Esophagus squamous epithelium (tissue), 5 donors: Measurements from ENCODE around the gene KMT2C. TPM values are rescaled to one million over a fixed set of nuclear protein-coding genes. Genes with fewer than 3 reads are reported as not detected.

Source experiments
- DNase-seq: peaks from one replicate; lab custom pipeline; 2025; lab: John Stamatoyannopoulos, UW
- H3K27ac ChIP-seq, 4 donors: fragments of 200-600 bp; sonication (generic); one replicate each; pipeline ENCODE4 v1.5.1; 2016 to 2019; ENCODE audit warnings: mild to moderate bottlenecking in 1 of 4
- H3K27me3 ChIP-seq, 4 donors: fragments of 200-600 bp; sonication (generic); 1 replicate in 3 of 4; 2 replicates in 1 of 4; pipeline versions ENCODE4 v1.5.1 to v1.6.0; 2017 to 2021; ENCODE audit warnings: antibody characterized with exemption in 1 of 4
- H3K36me3 ChIP-seq, 3 donors: fragments of 200-600 bp; sonication (generic); one replicate each; pipeline ENCODE4 v1.5.1; 2016 to 2019
- H3K4me1 ChIP-seq, 3 donors: fragments of 200-600 bp; sonication (generic); one replicate each; pipeline ENCODE4 v1.5.1; 2017 to 2019
- H3K4me3 ChIP-seq, 4 donors: fragments of 200-600 bp; sonication (generic); 1 replicate in 3 of 4; 2 replicates in 1 of 4; pipeline ENCODE4 v1.5.1; 2016 to 2019; ENCODE audit warnings: mild to moderate bottlenecking in 2 of 4, moderate library complexity in 1 of 4
- H3K9me3 ChIP-seq, 3 donors: fragments of 200-600 bp; sonication (generic); one replicate each; pipeline ENCODE4 v1.5.1; 2016 to 2019
- CTCF ChIP-seq, 6 experiments: fragments of 450-650 bp in 4 of 6; fragments of 200-600 bp in 2 of 6; sonication (generic) in 2 of 6; IDR thresholded peaks; one replicate each; pipeline ENCODE4 v1.5.1; 2016 to 2019; ENCODE audit warnings: antibody characterized with exemption in 6 of 6, mild to moderate bottlenecking in 4 of 6, moderate library complexity in 4 of 6
- POLR2A ChIP-seq, 4 donors: fragments of 450-650 bp; IDR thresholded peaks; one replicate each; pipeline ENCODE4 v1.6.1; 2017; ENCODE audit warnings: antibody characterized with exemption in 4 of 4, mild to moderate bottlenecking in 4 of 4, moderate library complexity in 3 of 4
- WGBS, 2 donors: methylation state at CpG; one replicate each; pipeline ENCODE4 v1.1.5; 2018; 5-methylcytosine and 5-hydroxymethylcytosine counted together
- intact Hi-C: fragments of 100-400 bp; cut with DNase I; formaldehyde crosslinking; loops from one replicate; pipeline ENCODE4 v1.15.0; 2022
- total RNA-seq, 4 donors: library from RNA; depleted of rRNA; stranded (reverse); fragments of >200 nt; gene quantifications; one replicate each; pipeline ENCODE4 v1.1.0, GENCODE V29; 2016
- donor health status: DM: yes; HTN: yes; CAD: no.

The KMT2C gene
- total RNA-seq, 4 donors from 2014 or later: 25.1 to 64.7 (median 43.4) TPM

DNA sequence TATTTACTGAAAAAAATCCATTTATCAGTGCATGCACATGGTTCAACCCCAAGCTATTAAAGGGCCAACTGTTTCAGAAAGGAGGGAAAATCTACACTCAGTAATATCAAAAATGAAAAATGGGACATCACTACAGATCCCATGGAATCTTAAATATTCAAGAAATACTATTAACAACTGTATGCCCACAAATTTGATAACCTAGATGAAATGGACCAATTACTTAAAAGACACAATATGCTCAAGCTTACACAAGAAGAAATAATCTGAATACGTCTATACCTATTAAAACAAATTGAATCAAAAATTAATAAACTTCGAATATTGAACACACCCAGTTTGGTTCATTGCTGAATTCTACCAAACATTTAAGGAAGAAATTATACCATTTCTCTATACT lies 87.9 kb downstream of the KMT2C start:
- H3K36me3 ChIP-seq: peaks cover 0 to 70% (median 0%) of the 10 kb centered on the region in 3 donors
- DNase-seq: no peak
- intact Hi-C loops: no loop called here
- no peak overlapping the region for H3K27ac ChIP-seq
- H3K9me3 ChIP-seq: no peaks in the 10 kb centered on the region
- no peak overlapping the region for H3K4me3 ChIP-seq
- H3K4me1 ChIP-seq: no peaks in the 10 kb centered on the region
- WGBS, 2 donors: 97 to 98% methylated on average over 2 of the region's 2 CpGs
- no peak for TF ChIP-seq CTCF (IDR thresholded peaks at IDR 0.05)
- TF ChIP-seq POLR2A (IDR thresholded peaks at IDR 0.05): no peak
- no peaks in the 10 kb centered on the region for H3K27me3 ChIP-seq

DNA sequence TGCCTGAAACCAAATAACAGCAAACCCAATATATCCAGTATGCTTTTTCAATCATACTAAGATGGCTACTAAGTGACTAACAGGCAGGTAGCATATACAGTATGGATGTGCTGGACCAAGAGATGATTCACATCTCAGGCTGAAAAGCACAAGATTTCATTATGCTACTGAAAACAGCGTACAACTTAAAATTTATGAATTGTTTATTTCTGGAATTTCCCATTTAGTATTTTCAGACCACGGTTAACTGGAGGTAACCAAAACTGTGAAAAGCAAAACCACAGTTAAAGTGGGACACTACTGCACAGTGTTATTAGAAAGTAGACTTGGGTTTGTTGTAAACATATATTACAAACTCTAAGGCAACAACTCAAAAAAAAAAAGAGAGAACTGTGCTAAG lies 91.5 kb downstream of the KMT2C start:
- no peak overlapping the region for H3K4me3 ChIP-seq
- WGBS, 2 donors: 67 to 84% methylated on average over 2 of the region's 2 CpGs
- no peak overlapping the region for H3K27ac ChIP-seq
- TF ChIP-seq CTCF (IDR thresholded peaks at IDR 0.05) (no peak), POLR2A (IDR thresholded peaks at IDR 0.05) (no peak)
- no peak for DNase-seq
- no peaks in the 10 kb centered on the region for H3K27me3 ChIP-seq
- peaks cover 0 to 40% (median 0%) of the 10 kb centered on the region in 3 donors for H3K36me3 ChIP-seq
- H3K9me3 ChIP-seq: no peaks in the 10 kb centered on the region
- intact Hi-C loops: no loop called here
- H3K4me1 ChIP-seq: peaks cover 0 to 8% (median 0%) of the 10 kb centered on the region in 3 donors

DNA sequence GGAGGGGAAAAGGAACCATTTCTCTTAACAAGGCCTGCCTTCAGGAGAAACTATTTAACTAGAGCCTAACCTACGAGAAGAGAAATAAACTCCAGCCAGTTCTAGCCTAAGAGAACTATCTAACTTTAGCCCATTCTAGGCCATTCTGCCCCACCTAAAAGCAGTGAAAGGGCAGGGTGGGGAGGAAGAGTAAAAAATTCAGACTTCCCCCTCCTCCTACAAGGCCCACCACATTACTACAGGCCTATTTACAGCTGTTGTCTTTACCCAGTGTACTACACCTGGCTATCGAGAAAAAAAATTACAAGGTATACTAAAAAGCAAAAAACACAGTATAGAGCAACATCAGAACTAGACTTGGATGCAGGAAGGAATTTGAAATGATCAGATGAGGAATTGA lies 93.0 kb downstream of the KMT2C start:
- no peak overlapping the region for H3K4me3 ChIP-seq
- H3K27me3 ChIP-seq: no peaks in the 10 kb centered on the region
- DNase-seq: no peak
- TF ChIP-seq CTCF (IDR thresholded peaks at IDR 0.05): no peak
- TF ChIP-seq POLR2A (IDR thresholded peaks at IDR 0.05): no peak
- no peak overlapping the region for H3K27ac ChIP-seq
- H3K36me3 ChIP-seq: peaks cover 0 to 27% (median 0%) of the 10 kb centered on the region in 3 donors
- H3K4me1 ChIP-seq: peaks cover 0 to 12% (median 0%) of the 10 kb centered on the region in 3 donors
- WGBS, 2 donors: 75 to 100% methylated on average over 2 of the region's 2 CpGs
- intact Hi-C loops: no loop called here
- no peaks in the 10 kb centered on the region for H3K9me3 ChIP-seq

DNA sequence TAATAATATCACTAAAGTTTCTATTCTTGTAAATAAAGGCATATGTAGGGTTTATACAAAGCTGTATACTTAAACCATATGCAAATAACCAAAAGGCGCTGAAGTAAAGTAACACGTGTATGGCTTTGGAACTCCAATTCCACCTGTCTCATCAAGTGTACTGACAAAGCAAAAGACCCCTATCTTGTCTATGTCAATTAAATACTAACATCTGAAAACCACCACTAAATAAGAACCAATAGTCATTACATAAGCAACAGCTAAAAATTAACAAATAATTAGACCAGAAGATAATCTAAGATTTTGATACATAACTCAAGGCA lies 93.9 kb downstream of the KMT2C start:
- Histone ChIP-seq H3K27ac (no peak overlapping the region), H3K9me3 (no peaks in the 10 kb centered on the region), H3K4me3 (no peak overlapping the region), H3K27me3 (no peaks in the 10 kb centered on the region), H3K4me1 (peaks cover 0 to 15% (median 0%) of the 10 kb centered on the region in 3 donors), H3K36me3 (peaks cover 0 to 17% (median 0%) of the 10 kb centered on the region in 3 donors)
- 79 to 84% methylated on average over 2 of the region's 2 CpGs for WGBS, 2 donors
- DNase-seq: no peak
- intact Hi-C loops: no loop called here
- TF ChIP-seq POLR2A (IDR thresholded peaks at IDR 0.05) (no peak), CTCF (IDR thresholded peaks at IDR 0.05) (no peak)

DNA sequence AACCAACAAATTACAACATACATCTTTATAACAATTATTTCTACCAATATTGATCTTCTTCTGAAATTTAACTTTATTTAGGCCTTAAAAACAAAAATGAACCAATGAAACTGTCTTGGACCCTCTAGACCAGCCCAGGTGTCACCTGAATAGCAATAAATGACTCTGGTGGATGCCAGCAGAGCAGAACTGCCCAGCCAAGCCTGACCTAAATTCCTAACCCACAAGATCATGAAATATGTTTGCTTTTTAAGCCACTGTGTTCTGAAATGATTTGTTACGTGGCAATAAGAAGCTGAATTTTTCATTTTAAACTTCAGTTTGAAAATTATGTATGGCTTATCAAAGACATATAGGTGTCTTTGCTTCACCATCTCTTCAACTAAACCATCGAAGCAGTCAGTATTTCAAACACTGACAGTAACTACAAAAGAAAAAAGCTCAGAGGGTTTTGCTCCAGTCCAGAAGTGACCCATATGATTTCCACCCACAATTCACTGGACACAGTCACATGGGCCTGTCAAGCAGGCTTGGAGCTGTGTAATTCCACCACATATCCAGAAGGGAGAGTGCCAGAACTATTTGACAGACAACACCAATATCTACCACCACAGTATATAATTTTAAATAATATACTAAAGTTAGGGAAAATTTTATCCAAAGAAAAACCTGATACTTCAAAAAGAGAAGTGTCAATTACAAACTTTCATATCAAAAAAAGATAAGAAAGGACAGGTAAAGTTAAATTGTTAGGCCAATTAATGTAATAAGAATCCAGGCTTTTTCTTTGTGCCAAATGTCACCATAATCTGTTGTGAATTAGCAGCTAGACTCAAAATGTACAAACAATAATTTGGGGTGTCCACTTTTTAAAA lies 94.5 kb downstream of the KMT2C start:
- no peaks in the 10 kb centered on the region for H3K9me3 ChIP-seq
- 59 to 82% methylated on average over 2 of the region's 2 CpGs for WGBS, 2 donors
- H3K36me3 ChIP-seq: peaks cover 0 to 11% (median 0%) of the 10 kb centered on the region in 3 donors
- H3K4me1 ChIP-seq: peaks cover 0 to 21% (median 0%) of the 10 kb centered on the region in 3 donors
- intact Hi-C loops: no loop called here
- H3K27ac ChIP-seq: no peak overlapping the region
- no peaks in the 10 kb centered on the region for H3K27me3 ChIP-seq
- H3K4me3 ChIP-seq: no peak overlapping the region
- no peak for DNase-seq
- TF ChIP-seq CTCF (IDR thresholded peaks at IDR 0.05) (peak in 4 of 6 experiments; percentile 37 to 61 (median 46)), POLR2A (IDR thresholded peaks at IDR 0.05) (no peak)
